Muscle layer of colon (tissue), 2 donors: ENCODE data around the gene SPDL1.

Source experiments
- H3K27ac ChIP-seq: one replicate; pipeline ENCODE4 v1.7.0; 2013; ENCODE audit warnings: low read depth, mild to moderate bottlenecking, low read length, moderate library complexity
- H3K27me3 ChIP-seq, 2 donors: one replicate each; pipeline ENCODE4 v1.7.0; 2013; ENCODE audit warnings: low read length in 2 of 2, mild to moderate bottlenecking in 2 of 2; ENCODE audit not compliant: insufficient read depth in 2 of 2, control insufficient read depth in 1 of 2
- H3K36me3 ChIP-seq: one replicate; pipeline ENCODE4 v1.7.0; 2013; ENCODE audit warnings: mild to moderate bottlenecking, low read length; ENCODE audit not compliant: insufficient read depth
- H3K4me1 ChIP-seq: one replicate; pipeline ENCODE4 v1.7.0; 2013; ENCODE audit warnings: mild to moderate bottlenecking, low read length; ENCODE audit not compliant: insufficient read depth
- H3K4me3 ChIP-seq, 2 donors: one replicate each; pipeline ENCODE4 v1.7.0; 2013; ENCODE audit warnings: low read length in 2 of 2, low read depth in 1 of 2, mild to moderate bottlenecking in 1 of 2, moderate library complexity in 1 of 2
- H3K9ac ChIP-seq: one replicate; pipeline ENCODE4 v1.7.0; 2013; ENCODE audit warnings: low read length
- H3K9me3 ChIP-seq: one replicate; pipeline ENCODE4 v1.7.0; 2013; ENCODE audit warnings: mild to moderate bottlenecking, low read length
- donor health status: abdominal sarcoma.
- donor health status: Adenocarcinoma of cecum.

SPDL1 gene

DNA sequence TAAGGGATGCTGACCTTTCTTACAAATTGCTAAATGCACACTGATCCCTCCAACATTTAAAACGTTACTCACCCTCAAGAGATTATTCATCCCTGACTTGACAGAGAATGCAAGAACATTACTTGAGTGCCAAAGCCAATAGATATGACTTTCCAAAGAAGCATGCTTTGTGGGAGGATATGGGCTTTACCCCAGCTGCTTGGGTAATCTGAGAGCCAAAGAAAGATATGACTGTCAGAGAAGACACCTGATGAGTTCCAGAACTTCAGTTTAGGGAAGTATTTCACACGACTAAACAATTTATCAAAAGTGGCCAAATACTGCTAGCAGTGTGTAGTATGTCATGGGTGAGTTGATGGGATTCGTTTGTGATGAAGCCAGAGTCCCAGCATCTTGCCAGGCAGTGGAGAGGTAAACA lies 7.4 kb upstream of the SPDL1 start:
- Histone ChIP-seq H3K27ac (no peak overlapping the region), H3K9me3 (no peaks in the 10 kb centered on the region), H3K36me3 (no peaks in the 10 kb centered on the region), H3K27me3 (no peaks in the 10 kb centered on the region), H3K4me3 (no peak overlapping the region), H3K9ac (no peak overlapping the region), H3K4me1 (peaks cover 5% of the 10 kb centered on the region)

- Histone ChIP-seq H3K9me3 (no peaks in the 10 kb centered on the region), H3K36me3 (no peaks in the 10 kb centered on the region), H3K4me3 (no peak overlapping the region), H3K27ac (no peak overlapping the region), H3K27me3 (no peaks in the 10 kb centered on the region), H3K9ac (no peak overlapping the region), H3K4me1 (peaks cover 5% of the 10 kb centered on the region)
Measured at GRCh38 chr5:169577951-169578350, 5.6 kb upstream of the SPDL1 start.

- peaks cover 5% of the 10 kb centered on the region for H3K4me1 ChIP-seq
- no peak overlapping the region for H3K9ac ChIP-seq
- H3K27ac ChIP-seq, result no peak overlapping the region
- H3K27me3 ChIP-seq, result no peaks in the 10 kb centered on the region
- H3K4me3 ChIP-seq, result no peak overlapping the region
- no peaks in the 10 kb centered on the region for H3K36me3 ChIP-seq
- H3K9me3 ChIP-seq, result no peaks in the 10 kb centered on the region
Measured at GRCh38 chr5:169580964-169581363, 2.6 kb upstream of the SPDL1 start.

GRCh38 chr5:169581580-169582227 lies 1.9 kb upstream of the SPDL1 start:
- Histone ChIP-seq H3K36me3 (no peaks in the 10 kb centered on the region), H3K27me3 (no peaks in the 10 kb centered on the region), H3K27ac (no peak overlapping the region), H3K9ac (no peak overlapping the region), H3K4me1 (peaks cover 5% of the 10 kb centered on the region), H3K4me3 (no peak overlapping the region), H3K9me3 (no peaks in the 10 kb centered on the region)

DNA sequence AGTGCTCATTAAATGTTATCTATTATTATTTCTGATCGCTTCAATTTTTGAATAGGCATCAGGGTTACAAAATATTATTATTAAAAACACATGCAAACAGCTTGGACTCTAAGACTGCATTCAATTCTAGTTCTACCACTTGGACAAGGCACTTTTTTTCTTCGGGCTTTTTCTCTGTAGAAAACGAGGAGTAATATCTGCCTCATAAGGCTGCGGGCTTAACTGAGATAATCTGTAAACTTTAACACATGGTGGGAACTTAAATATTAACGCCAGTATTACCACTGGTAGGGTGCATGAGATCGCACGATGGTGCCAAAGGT lies 511 bp upstream of the SPDL1 start:
- Histone ChIP-seq H3K4me1 (no peaks in the 10 kb centered on the region), H3K9me3 (no peaks in the 10 kb centered on the region), H3K9ac (peak overlapping the region; percentile 7), H3K27ac (peak overlapping the region; percentile 69), H3K36me3 (no peaks in the 10 kb centered on the region), H3K4me3 (peak overlapping the region; percentile 75 to 87), H3K27me3 (no peaks in the 10 kb centered on the region)

DNA sequence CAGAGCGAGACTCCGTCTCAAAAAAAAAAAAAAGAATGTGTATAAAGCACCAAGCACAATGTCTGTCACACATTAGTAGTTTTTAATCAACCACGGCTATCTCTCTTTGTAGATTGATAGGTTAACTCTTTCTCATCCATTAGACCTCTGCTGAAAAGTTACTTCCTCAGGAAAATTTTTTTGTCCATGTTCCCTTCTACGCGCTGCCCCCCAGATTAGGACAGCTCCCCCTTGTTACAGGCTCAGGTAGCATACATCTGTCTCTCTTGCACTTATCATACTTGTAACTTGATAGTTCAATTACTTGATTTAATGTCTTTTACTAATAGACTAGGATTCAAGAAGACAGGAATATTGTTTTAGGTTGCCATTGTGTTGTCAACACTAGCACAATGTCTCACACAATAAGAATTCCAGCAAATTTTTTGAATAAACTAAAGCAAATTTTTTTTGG lies 1.5 kb downstream of the SPDL1 start:
- no peak overlapping the region for H3K9ac ChIP-seq
- no peaks in the 10 kb centered on the region for H3K36me3 ChIP-seq
- no peak overlapping the region for H3K4me3 ChIP-seq
- no peaks in the 10 kb centered on the region for H3K27me3 ChIP-seq
- no peaks in the 10 kb centered on the region for H3K9me3 ChIP-seq
- no peak overlapping the region for H3K27ac ChIP-seq
- no peaks in the 10 kb centered on the region for H3K4me1 ChIP-seq

DNA sequence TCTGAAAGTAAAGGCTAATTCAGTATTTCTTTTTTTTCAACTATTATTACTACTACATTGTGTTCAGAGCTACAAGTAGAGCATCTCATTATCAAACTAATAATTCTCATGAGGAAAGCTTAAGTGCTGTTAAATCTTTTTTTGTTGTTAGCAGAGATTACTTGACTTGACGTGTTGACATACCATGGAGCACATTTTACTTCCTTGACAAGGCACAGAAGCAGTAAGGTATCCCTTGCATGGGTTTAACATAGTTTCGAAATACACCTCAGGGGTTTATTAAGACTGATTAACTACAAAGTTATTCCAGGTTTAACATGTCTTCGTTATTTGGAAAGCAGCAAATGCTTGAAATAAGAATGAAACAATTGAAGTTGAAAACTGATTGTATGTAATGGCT lies 7.0 kb downstream of the SPDL1 start:
- no peaks in the 10 kb centered on the region for H3K9me3 ChIP-seq
- H3K36me3 ChIP-seq, result peaks cover 26% of the 10 kb centered on the region
- no peak overlapping the region for H3K4me3 ChIP-seq
- no peaks in the 10 kb centered on the region for H3K4me1 ChIP-seq
- no peak overlapping the region for H3K27ac ChIP-seq
- no peaks in the 10 kb centered on the region for H3K27me3 ChIP-seq
- H3K9ac ChIP-seq, result no peak overlapping the region

DNA sequence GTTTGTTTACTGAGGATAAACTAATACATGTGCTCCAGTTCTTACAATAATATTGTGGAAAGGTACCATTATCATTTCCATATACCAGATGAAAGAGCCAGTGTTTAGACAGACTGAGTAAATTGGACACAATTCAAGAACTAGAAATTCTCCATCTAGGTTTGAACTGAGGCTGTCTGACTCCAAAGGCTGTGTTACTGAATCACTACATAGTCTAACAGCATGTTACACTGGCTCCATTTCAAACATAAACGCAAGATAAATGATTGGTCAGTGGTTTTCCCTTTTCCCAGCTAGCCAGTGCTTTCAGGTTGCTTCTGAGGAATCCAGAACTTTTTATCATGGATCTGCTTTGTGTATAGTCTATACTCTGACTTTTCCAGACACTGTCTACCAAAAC lies 8.1 kb downstream of the SPDL1 start:
- Histone ChIP-seq H3K27me3 (no peaks in the 10 kb centered on the region), H3K4me1 (no peaks in the 10 kb centered on the region), H3K27ac (no peak overlapping the region), H3K36me3 (peaks cover 26% of the 10 kb centered on the region), H3K9me3 (no peaks in the 10 kb centered on the region), H3K4me3 (no peak overlapping the region), H3K9ac (no peak overlapping the region)

GRCh38 chr5:169592937-169593650 lies 9.5 kb downstream of the SPDL1 start:
- H3K27me3 ChIP-seq, result no peaks in the 10 kb centered on the region
- H3K9ac ChIP-seq, result no peak overlapping the region
- no peak overlapping the region for H3K27ac ChIP-seq
- H3K4me1 ChIP-seq, result no peaks in the 10 kb centered on the region
- no peak overlapping the region for H3K4me3 ChIP-seq
- no peaks in the 10 kb centered on the region for H3K9me3 ChIP-seq
- H3K36me3 ChIP-seq, result peaks cover 31% of the 10 kb centered on the region

- Histone ChIP-seq H3K4me3 (no peak overlapping the region), H3K36me3 (peaks cover 36% of the 10 kb centered on the region)
Measured at GRCh38 chr5:169595172-169595820, 11.7 kb downstream of the SPDL1 start.

DNA sequence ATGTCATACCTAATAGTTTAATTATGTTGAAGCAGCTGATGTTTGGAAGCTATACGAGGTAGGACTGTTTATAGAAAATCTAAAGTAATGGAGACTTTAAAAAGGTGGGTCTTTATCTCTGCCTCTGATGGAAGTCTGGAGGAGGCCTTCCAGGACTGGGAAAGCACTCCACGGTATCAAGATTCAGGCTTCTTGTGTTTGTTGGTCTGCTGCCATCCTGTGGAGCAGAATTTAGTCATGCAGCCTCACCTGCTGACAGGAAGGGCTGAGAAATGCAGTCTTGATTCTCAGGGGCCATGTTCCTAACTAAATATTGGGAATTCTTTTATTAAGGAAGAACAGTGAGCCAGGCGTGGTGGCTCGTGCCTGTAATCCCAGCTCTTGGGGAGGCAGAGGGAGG lies 15.9 kb downstream of the SPDL1 start:
- no peak overlapping the region for H3K27ac ChIP-seq
- peaks cover 28% of the 10 kb centered on the region for H3K36me3 ChIP-seq
- no peak overlapping the region for H3K4me3 ChIP-seq
- no peaks in the 10 kb centered on the region for H3K27me3 ChIP-seq
- H3K9ac ChIP-seq, result no peak overlapping the region
- no peaks in the 10 kb centered on the region for H3K9me3 ChIP-seq
- no peaks in the 10 kb centered on the region for H3K4me1 ChIP-seq

More at GRCh38 chr5:169595172-169595820, 11.7 kb downstream of the SPDL1 start:
- Histone ChIP-seq H3K4me1 (no peaks in the 10 kb centered on the region), H3K27ac (no peak overlapping the region), H3K9ac (no peak overlapping the region), H3K27me3 (no peaks in the 10 kb centered on the region), H3K9me3 (no peaks in the 10 kb centered on the region)
